C4-2B (cell line): ENCODE measurements around the gene IQCC.

ENCODE experiments used
- H3K27ac ChIP-seq: fragments of 450-650 bp; 2 replicates; pipeline ENCODE4 v1.5.1; 2017
- CTCF ChIP-seq: fragments of 450-650 bp; conservative IDR thresholded peaks from 2 replicates; pipeline ENCODE4 v1.5.1; 2017; ENCODE audit warnings: mild to moderate bottlenecking
- ZFX ChIP-seq: fragments of 450-650 bp; IDR thresholded peaks from 2 replicates; pipeline ENCODE4 v1.6.1; 2017

The IQCC gene

GRCh38 chr1:32197074-32197473, 8.4 kb upstream of the IQCC start:
- TF ChIP-seq ZFX, result no peak
- no peak for TF ChIP-seq CTCF
- H3K27ac ChIP-seq, result no peak overlapping the region

- H3K27ac ChIP-seq, result no peak overlapping the region
- TF ChIP-seq ZFX, result no peak
- TF ChIP-seq CTCF, result no peak
These were observed 7.6 kb upstream of the IQCC start for GRCh38 chr1:32197837-32198236.

GRCh38 chr1:32198237-32199042, 7.0 kb upstream of the IQCC start:
- TF ChIP-seq CTCF (no peak), ZFX (no peak)
- H3K27ac ChIP-seq, result no peak overlapping the region

GRCh38 chr1:32199043-32199716, 6.3 kb upstream of the IQCC start:
- no peak for TF ChIP-seq ZFX
- no peak for TF ChIP-seq CTCF
- peak overlapping the region; percentile 64 for H3K27ac ChIP-seq

- no peak for TF ChIP-seq CTCF
- no peak for TF ChIP-seq ZFX
- H3K27ac ChIP-seq, result peak overlapping the region; percentile 64
These were observed 5.8 kb upstream of the IQCC start for GRCh38 chr1:32199717-32200072.

GRCh38 chr1:32200226-32201010, 5.1 kb upstream of the IQCC start, which contains the start of gene CCDC28B:
TSS of gene CCDC28B (plus strand) at chr1:32200595. CDS start at chr1:32201936, 1,341 bp downstream.
- H3K27ac ChIP-seq, result peak within 1 kb of the TSS; percentile 64
- TF ChIP-seq CTCF (no peak), ZFX (no peak)
